Heart right ventricle (tissue), 16 donors: ENCODE measurements around the gene SKIC2. TPM values are rescaled to one million over a fixed set of nuclear protein-coding genes. Genes with fewer than 3 reads are reported as not detected.

Experiments used
- ATAC-seq, 8 donors: fragments of 200-7000 bp; cut with Tn5 transposase; one replicate each; pipeline ENCODE4 v1.9.1; 2020; ENCODE audit warnings: mild to moderate bottlenecking in 8 of 8, moderate library complexity in 8 of 8, moderate number of reproducible peaks in 1 of 8
- DNase-seq, 2 donors: peaks; one replicate each; pipeline ENCODE4 v3.0.0-alpha.2; 2020
- H3K27ac ChIP-seq, 10 donors: fragments of 200-600 bp; sonication (generic) in 2 of 10; one replicate each; pipeline versions ENCODE4 v1.5.0 to v1.8.0; 2020 to 2022; ENCODE audit warnings: mild to moderate bottlenecking in 3 of 10
- H3K27me3 ChIP-seq, 7 donors: fragments of 200-600 bp; one replicate each; pipeline ENCODE4 v1.8.0; 2021 to 2022; ENCODE audit warnings: mild to moderate bottlenecking in 2 of 7
- H3K36me3 ChIP-seq, 9 donors: fragments of 200-600 bp; sonication (generic) in 1 of 9; one replicate each; pipeline versions ENCODE4 v1.5.0 to v1.8.0; 2020 to 2022; ENCODE audit warnings: mild to moderate bottlenecking in 2 of 9
- H3K4me1 ChIP-seq, 9 donors: fragments of 200-600 bp; sonication (generic) in 1 of 9; one replicate each; pipeline versions ENCODE4 v1.5.0 to v1.8.0; 2020 to 2022; ENCODE audit warnings: mild to moderate bottlenecking in 4 of 9
- H3K4me3 ChIP-seq, 10 donors: fragments of 200-600 bp; sonication (generic) in 2 of 10; one replicate each; pipeline versions ENCODE4 v1.5.0 to v1.8.0; 2020 to 2022; ENCODE audit warnings: mild to moderate bottlenecking in 7 of 10, moderate library complexity in 2 of 10
- H3K9me3 ChIP-seq, 11 donors: fragments of 200-600 bp in 10 of 11; sonication (generic) in 2 of 11; one replicate each; pipeline versions ENCODE4 v1.5.0 to v1.8.0; 2013 to 2022; ENCODE audit warnings: mild to moderate bottlenecking in 2 of 11, control low read depth in 1 of 11, moderate library complexity in 1 of 11
- WGBS, 2 donors: extraction: QIAGEN DNeasy Blood & Tissue Kit; methylation state at CpG; one replicate each; pipeline ENCODE4 v1.1.7; 2013; ENCODE audit warnings: inconsistent platforms in 1 of 2; 5-methylcytosine and 5-hydroxymethylcytosine counted together
- intact Hi-C, 10 donors: fragments of 100-400 bp; cut with DNase I; formaldehyde crosslinking; loops; one replicate each; pipeline versions ENCODE4 v1.11.1 to v1.14.2; 2022
- polyA plus RNA-seq, 2 donors: library from polyadenylated mRNA; stranded (reverse); fragments of 200-250 nt; gene quantifications; one replicate each; pipeline ENCODE4 v1.2.3, GENCODE V29; 2013
- total RNA-seq, 10 donors: library from RNA; stranded (reverse); fragmentation: NEBNext Ultra II Directional in 3 of 10; extraction: Animal tissue kit (Norgen Biotek cat#: 25700) in 3 of 10; gene quantifications; one replicate each; pipeline versions ENCODE4 v1.2.1 to v1.2.4, GENCODE V29; 2021 to 2023
- TF ChIP-seq, protein P1 (sequence below), 9 donors: fragments of 200-600 bp; sonication (generic) in 2 of 9; IDR thresholded peaks; one replicate each; pipeline versions ENCODE4 v1.5.0 to v1.8.0; 2021 to 2022; ENCODE audit warnings: antibody characterized with exemption in 9 of 9, mild to moderate bottlenecking in 5 of 9, moderate library complexity in 1 of 9
- donor health status: Arrhythmogenic right ventricular cardiomyopathy.
- donor health status: ischemic (EF 13 %, LVEDD 7.1; RV severe dilation, severe dysfunction).
- donor health status: healthy with polysubstance abuse.
- donor health status: DM: no; HTN: yes; CAD: no.
- donor health status: DM: no; HTN: no; CAD: no.
- donor health status: ischemic (EF 25% LVEDD 6.9; RV normal size, moderate dysfunction).
- donor health status: ischemic (EF 25% LVEDD 5.7; RV mildly dilated, moderate dysfunction).
- donor health status: healthy.
- donor health status: DM: yes; HTN: yes; CAD: no.
- donor health status: Ischemic cardiomyopathy.
- donor health status: ischemic (EF 35%, LVEDD 5.7; RV mildly dilated, moderate dysfunction).
- donor health status: nonischemic (EF 11% LVEDD 7.7; RV severe dilation, severe dysfunction).
- donor health status: DM: yes; HTN: yes; CAD: no.
- donor health status: PGD.
- donor health status: ischemic (EF 29% LVEDD 5.4; RV normal size, mild dysfunction).
- donor health status: nonischemic (EF 23%, LVEDD 6.1; RV moderate dilation, normal function).

The SKIC2 gene
- total and polyA plus RNA-seq, 12 donors = 21.8 to 67.4 (median 34.4) TPM

DNA sequence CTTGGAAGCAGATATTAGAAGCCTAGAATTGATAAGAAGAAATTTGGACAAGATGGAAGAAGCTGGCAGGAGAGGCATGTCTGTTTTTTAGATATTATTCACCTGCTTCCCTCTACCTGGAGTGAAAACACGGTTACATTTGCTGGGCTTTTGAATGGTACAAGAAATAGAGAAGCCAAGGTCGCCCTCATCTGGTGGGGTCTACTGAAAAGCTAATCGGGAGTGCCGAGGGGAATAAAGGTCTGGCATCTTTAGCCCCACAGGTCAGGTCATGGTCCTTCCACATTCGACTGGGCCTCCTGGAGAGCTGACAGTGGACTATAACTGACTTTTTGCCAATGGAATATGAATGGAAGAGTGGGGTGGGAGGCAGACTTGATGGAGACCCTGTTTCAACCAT, 36.0 kb upstream of the SKIC2 start:
- intact Hi-C loops = no loop called here
- no peak for ATAC-seq
- peaks cover 0 to 10% (median 0%) of the 10 kb centered on the region in 9 donors for H3K4me1 ChIP-seq
- no peaks in the 10 kb centered on the region for H3K36me3 ChIP-seq
- DNase-seq = no peak
- H3K27me3 ChIP-seq = no peaks in the 10 kb centered on the region
- 10 to 11% methylated on average over 5 of the region's 5 CpGs for WGBS, 2 donors
- no peak overlapping the region for H3K4me3 ChIP-seq
- no peak overlapping the region for H3K27ac ChIP-seq
- TF ChIP-seq, protein P1, sequence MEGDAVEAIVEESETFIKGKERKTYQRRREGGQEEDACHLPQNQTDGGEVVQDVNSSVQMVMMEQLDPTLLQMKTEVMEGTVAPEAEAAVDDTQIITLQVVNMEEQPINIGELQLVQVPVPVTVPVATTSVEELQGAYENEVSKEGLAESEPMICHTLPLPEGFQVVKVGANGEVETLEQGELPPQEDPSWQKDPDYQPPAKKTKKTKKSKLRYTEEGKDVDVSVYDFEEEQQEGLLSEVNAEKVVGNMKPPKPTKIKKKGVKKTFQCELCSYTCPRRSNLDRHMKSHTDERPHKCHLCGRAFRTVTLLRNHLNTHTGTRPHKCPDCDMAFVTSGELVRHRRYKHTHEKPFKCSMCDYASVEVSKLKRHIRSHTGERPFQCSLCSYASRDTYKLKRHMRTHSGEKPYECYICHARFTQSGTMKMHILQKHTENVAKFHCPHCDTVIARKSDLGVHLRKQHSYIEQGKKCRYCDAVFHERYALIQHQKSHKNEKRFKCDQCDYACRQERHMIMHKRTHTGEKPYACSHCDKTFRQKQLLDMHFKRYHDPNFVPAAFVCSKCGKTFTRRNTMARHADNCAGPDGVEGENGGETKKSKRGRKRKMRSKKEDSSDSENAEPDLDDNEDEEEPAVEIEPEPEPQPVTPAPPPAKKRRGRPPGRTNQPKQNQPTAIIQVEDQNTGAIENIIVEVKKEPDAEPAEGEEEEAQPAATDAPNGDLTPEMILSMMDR (IDR thresholded peaks at IDR 0.05) = peak in 3 of 9 donors; percentile 20 to 24 (median 24)
- no peaks in the 10 kb centered on the region for H3K9me3 ChIP-seq

DNA sequence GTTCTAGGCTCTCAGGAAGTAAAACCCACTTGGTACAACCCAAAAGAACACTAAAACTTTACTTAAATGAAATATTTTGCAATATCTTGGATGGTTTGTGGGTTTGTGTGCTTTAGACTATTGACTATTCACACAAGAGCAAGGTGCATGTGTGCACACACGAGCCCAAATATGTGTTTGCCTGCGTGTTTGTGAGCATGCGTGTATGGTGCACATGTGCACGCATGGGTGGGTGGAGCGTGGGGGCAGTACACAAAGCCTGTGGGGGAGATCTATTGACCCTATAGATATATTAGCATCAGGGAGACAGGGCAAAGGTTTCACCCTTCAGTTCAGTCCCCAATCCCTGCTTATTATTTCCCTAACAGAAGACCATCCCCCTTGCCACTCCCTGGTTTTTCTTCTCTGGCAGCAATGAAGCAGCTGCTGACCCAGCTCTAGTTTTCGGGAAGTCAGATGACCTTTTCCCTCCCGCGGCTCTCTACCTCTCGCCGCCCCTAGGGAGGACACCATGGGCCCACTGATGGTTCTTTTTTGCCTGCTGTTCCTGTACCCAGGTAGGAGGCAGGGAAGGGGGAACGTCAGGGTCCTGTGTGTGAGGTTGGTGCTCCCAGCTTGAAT, 31.6 kb upstream of the SKIC2 start, which contains the start of gene C2:
Gene C2 (plus strand): TSS at position 476 of the 621 bp plus-strand sequence. CDS start 36 bp downstream, at position 512.
- H3K4me1 ChIP-seq = peaks cover 0 to 22% (median 0%) of the 10 kb centered on the region in 9 donors
- peak within 1 kb of the TSS in 2 of 10 donors; percentile 29 to 79 for H3K27ac ChIP-seq
- ATAC-seq = peak in 2 of 8 donors; percentile 29 to 35
- 57 to 70% methylated on average over 11 of the region's 11 CpGs for WGBS, 2 donors
- no peaks in the 10 kb centered on the region for H3K27me3 ChIP-seq
- DNase-seq = no peak
- intact Hi-C loops = no loop called here
- H3K9me3 ChIP-seq = no peaks in the 10 kb centered on the region
- H3K36me3 ChIP-seq = no peaks in the 10 kb centered on the region
- H3K4me3 ChIP-seq = peak within 1 kb of the TSS in 7 of 10 donors; percentile 1 to 52 (median 37)
- TF ChIP-seq, protein P1 (IDR thresholded peaks at IDR 0.05) = no peak

DNA sequence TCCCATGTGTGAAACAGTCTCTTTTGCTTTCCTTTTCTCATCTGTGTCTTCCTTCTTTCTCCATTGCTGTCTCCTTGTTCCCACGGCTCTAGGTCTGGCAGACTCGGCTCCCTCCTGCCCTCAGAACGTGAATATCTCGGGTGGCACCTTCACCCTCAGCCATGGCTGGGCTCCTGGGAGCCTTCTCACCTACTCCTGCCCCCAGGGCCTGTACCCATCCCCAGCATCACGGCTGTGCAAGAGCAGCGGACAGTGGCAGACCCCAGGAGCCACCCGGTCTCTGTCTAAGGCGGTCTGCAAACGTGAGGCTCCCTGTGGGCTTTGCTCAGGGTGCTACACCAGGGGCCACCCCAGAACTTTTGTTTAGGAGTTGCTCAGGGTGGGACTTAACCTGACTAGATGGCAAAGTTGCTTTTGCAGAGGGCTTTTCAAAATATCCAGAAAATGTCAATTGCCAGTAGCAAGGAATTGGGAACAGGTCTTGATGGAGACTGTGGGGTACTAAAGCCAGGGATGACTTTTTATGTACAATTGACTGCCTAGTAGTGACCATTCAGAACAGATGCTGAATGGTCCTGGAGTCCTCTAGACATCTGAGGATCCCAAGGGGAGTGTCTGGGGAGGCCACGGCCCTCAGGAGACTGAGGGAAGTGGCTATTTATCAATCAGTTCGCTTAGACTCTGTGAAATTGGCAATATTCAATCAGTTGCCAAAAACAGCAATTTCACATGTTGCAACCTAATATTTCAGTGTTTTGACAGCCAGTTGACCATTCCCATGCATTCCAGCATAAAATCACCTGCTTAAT, 30.9 kb upstream of the SKIC2 start:
- TF ChIP-seq, protein P1 (IDR thresholded peaks at IDR 0.05) = no peak

DNA sequence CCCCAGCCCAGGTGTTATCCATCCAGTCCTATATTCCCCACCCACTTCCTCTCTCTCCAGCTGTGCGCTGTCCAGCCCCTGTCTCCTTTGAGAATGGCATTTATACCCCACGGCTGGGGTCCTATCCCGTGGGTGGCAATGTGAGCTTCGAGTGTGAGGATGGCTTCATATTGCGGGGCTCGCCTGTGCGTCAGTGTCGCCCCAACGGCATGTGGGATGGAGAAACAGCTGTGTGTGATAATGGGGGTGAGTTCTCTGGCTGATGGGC, 30.4 kb upstream of the SKIC2 start:
- intact Hi-C loops = no loop called here
- TF ChIP-seq, protein P1 (IDR thresholded peaks at IDR 0.05) = no peak
- Histone ChIP-seq H3K4me3 (peak overlapping the region in 1 of 10 donors; percentile 52), H3K27me3 (no peaks in the 10 kb centered on the region), H3K9me3 (no peaks in the 10 kb centered on the region), H3K4me1 (peaks cover 0 to 22% (median 0%) of the 10 kb centered on the region in 9 donors), H3K36me3 (no peaks in the 10 kb centered on the region), H3K27ac (no peak overlapping the region)
- no peak for DNase-seq
- ATAC-seq = no peak
- 76 to 80% methylated on average over 9 of the region's 9 CpGs for WGBS, 2 donors

More for the DNA sequence above, 30.9 kb upstream of the SKIC2 start:
- DNase-seq (no peak), ATAC-seq (peak in 1 of 8 donors; percentile 15)
- Histone ChIP-seq H3K4me3 (peak overlapping the region in 7 of 10 donors; percentile 1 to 52 (median 37)), H3K36me3 (no peaks in the 10 kb centered on the region), H3K4me1 (peaks cover 0 to 22% (median 0%) of the 10 kb centered on the region in 9 donors), H3K9me3 (no peaks in the 10 kb centered on the region), H3K27ac (peak overlapping the region in 2 of 10 donors; percentile 29 to 79), H3K27me3 (no peaks in the 10 kb centered on the region)
- WGBS, 2 donors = 71 to 75% methylated on average over 11 of the region's 11 CpGs
- intact Hi-C loops = no loop called here
